ENCODE measurements around the gene TOX4. TPM values are rescaled to one million over a fixed set of nuclear protein-coding genes. Genes with fewer than 3 reads are reported as not detected.

TOX4 gene
- total and polyA plus RNA-seq, 7 experiments from 2014 or later = 70.5 to 116 (median 86.5) TPM

DNA sequence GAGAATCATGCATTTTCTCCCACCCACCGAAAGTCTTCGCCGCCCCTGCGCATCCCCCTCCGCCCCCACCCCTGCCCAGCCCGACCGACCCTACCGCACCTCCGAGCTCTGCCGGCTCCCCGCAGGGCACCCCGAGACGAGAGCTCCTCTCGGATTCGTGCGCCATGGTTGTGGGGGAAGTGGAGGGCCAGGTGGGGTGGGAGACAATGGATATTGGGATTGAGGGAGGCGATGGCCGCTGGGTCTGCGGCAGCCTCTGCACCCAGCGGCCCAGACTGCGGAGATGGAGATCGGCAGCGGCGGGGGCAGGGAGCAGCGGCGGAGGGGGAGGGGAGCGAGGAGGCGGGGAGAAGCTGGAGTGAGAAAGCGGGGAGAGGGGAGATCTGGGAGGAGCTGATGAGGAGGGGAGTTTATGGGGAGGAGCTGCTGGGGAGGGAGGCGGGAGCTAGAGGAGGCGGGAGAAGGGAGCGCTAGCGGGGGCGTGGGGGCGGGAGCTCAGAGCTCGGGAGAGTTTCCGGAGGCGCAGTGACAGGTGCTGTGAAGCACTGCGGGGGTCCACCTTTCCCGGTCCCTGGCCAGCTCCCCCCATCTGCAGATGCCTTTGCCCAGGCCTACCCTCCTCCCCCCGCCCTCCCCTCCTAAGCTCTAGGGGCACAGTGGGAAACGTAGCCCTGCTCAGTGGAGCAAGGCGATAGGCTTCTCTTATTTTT is 49.1 kb downstream of the TOX4 start, which contains the start of gene SALL2:
SALL2 (minus strand) TSS at position 385 of the 710 bp plus-strand sequence; CDS start at position 166, 219 bp downstream.
- H3K4me1 ChIP-seq (ENCODE audit: control insufficient read depth in 2 of 2, insufficient read depth in 2 of 2, low read length in 2 of 2) = peaks cover 5 to 9% of the 10 kb centered on the region in 2 donors
- H3K4me3 ChIP-seq (ENCODE audit: low read length) = peak within 1 kb of the TSS; percentile 67
- intact Hi-C loops (cut with micrococcal nuclease) = loop anchor here (1.0 to 5.0 kb wide), 4 partner anchors 15 to 49 kb away; partner anchors contain the start of genes METTL3 (in 2 of the 2), RAB2B (in 1 of the 2) and TOX4 (in 1 of the 2)
- peaks cover 10 to 27% (median 21%) of the 10 kb centered on the region in 7 donors for H3K4me1 Mint-ChIP-seq
- no peaks in the 10 kb centered on the region for H3K27me3 ChIP-seq (ENCODE audit: control insufficient read depth in 2 of 2, insufficient read depth in 2 of 2, low read length in 2 of 2)
- CTCF ChIA-PET = interaction anchor here (0.7 to 2.0 kb wide), 5 partner anchors 15 to 1569 kb away, joined by 3 to 9 read pairs (median 4); partner anchors contain the start of genes ACIN1, C14orf119 and METTL3
- peaks cover 0 to 1% (median 0%) of the 10 kb centered on the region in 11 donors for H3K9me3 Mint-ChIP-seq
- POLR2A ChIA-PET = interaction anchor here (0.5 to 4.6 kb wide), 11 partner anchors 11 to 1240 kb away, joined by 3 to 42 read pairs (median 4); partner anchors contain the start of genes CHD8, METTL3, OXA1L and RAB2B
- peaks cover 0 to 11% (median 0%) of the 10 kb centered on the region in 5 donors for H3K27me3 Mint-ChIP-seq
- peaks cover 0 to 4% (median 0%) of the 10 kb centered on the region in 3 experiments for H3K36me3 ChIP-seq (ENCODE audit: control insufficient read depth in 2 of 3, insufficient read depth in 3 of 3, low read length in 3 of 3)
- no peaks in the 10 kb centered on the region for H3K9me3 ChIP-seq (ENCODE audit: control insufficient read depth in 2 of 3, low read length in 3 of 3)
- H3K27ac Mint-ChIP-seq = peak within 1 kb of the TSS; percentile 43 to 90 (median 81)
- ATAC-seq = peak; percentile 82
- DNase-seq = peak in 8 of 9 donors; percentile 44 to 80 (median 60)
- H3K4me3 Mint-ChIP-seq = peak within 1 kb of the TSS; percentile 65 to 91 (median 88)
- H3K36me3 Mint-ChIP-seq = no peaks in the 10 kb centered on the region
- H3K27ac ChIP-seq (ENCODE audit: low read depth, low read length) = peak within 1 kb of the TSS; percentile 75

DNA sequence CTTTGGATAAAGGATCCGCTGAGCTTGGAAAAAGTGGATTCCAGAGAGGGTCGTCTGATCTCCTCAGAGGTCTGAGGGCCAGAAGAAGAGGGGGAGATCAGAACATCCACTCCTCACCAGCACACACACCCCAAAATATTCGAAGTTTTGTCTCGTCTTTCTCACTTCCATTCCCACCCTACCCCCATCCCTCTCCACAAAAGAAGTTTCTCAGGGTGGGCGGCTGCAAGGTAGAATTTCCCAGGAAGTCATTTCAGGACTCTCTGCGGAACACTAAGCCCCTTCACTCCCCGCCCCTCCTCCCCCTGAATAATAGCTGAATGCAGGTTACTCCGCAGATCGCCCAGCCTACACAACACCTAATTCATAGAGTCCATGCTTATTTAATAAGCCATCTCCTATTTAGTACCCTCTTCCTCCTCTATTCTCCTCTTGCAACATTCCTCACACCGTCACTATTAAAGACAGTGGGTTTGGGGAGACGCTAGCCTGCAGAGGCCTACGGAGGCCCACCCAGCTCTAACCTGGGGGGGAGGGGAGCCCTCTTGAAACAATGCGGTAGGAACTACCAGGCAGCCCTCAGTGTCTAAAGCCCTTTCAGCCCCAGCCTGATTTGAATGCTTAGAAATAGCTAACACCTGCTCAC is 49.8 kb downstream of the TOX4 start:
- Mint-ChIP-seq H3K36me3 (no peaks in the 10 kb centered on the region), H3K27me3 (peaks cover 0 to 9% (median 0%) of the 10 kb centered on the region in 5 donors), H3K9me3 (peaks cover 0 to 1% (median 0%) of the 10 kb centered on the region in 11 donors), H3K4me3 (peak overlapping the region; percentile 65 to 91 (median 86)), H3K27ac (peak overlapping the region in 8 of 9 donors; percentile 61 to 85 (median 76)), H3K4me1 (peaks cover 10 to 27% (median 21%) of the 10 kb centered on the region in 7 donors)
- H3K4me1 ChIP-seq (ENCODE audit: control insufficient read depth in 2 of 2, insufficient read depth in 2 of 2, low read length in 2 of 2) = peaks cover 5 to 9% of the 10 kb centered on the region in 2 donors
- no peak for ATAC-seq
- H3K4me3 ChIP-seq (ENCODE audit: low read length) = peak overlapping the region; percentile 67
- intact Hi-C loops (cut with micrococcal nuclease) = loop anchor here (1.0 to 5.0 kb wide), 4 partner anchors 15 to 49 kb away; partner anchors contain the start of genes METTL3 (in 2 of the 2), RAB2B (in 1 of the 2) and TOX4 (in 1 of the 2)
- H3K27ac ChIP-seq (ENCODE audit: low read depth, low read length) = peak overlapping the region; percentile 75
- no peaks in the 10 kb centered on the region for H3K27me3 ChIP-seq (ENCODE audit: control insufficient read depth in 2 of 2, insufficient read depth in 2 of 2, low read length in 2 of 2)
- peaks cover 0 to 4% (median 0%) of the 10 kb centered on the region in 3 experiments for H3K36me3 ChIP-seq (ENCODE audit: control insufficient read depth in 2 of 3, insufficient read depth in 3 of 3, low read length in 3 of 3)
- ChIA-PET CTCF (interaction anchor here (0.8 to 2.0 kb wide), 4 partner anchors 16 to 31 kb away, joined by 3 to 9 read pairs (median 5); partner anchors contain the start of gene METTL3), POLR2A (interaction anchor here (0.7 to 4.6 kb wide), 10 partner anchors 12 to 370 kb away, joined by 3 to 42 read pairs (median 4); partner anchors contain the start of genes CHD8, METTL3, RAB2B and TOX4)
- no peaks in the 10 kb centered on the region for H3K9me3 ChIP-seq (ENCODE audit: control insufficient read depth in 2 of 3, low read length in 3 of 3)
- DNase-seq = no peak

DNA sequence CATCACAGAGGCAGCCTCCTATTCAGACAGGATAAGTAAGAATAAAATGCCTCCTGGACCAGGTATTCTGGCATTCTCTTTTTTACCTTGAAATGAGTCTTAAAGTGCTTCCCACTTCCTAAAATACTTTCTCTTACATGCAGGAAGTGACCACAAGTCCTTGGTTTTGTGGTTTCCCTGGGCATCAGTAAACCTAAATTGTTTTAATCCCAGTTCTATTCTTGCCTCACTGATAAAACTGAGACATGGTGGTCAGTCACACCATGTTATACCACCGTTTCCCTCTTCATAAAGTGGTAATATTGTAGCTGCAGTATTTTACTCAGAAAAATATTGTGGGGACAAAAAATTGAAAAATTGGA is 50.3 kb downstream of the TOX4 start:
- H3K9me3 ChIP-seq (ENCODE audit: control insufficient read depth in 2 of 3, low read length in 3 of 3) = no peaks in the 10 kb centered on the region
- Mint-ChIP-seq H3K27me3 (peaks cover 0 to 12% (median 0%) of the 10 kb centered on the region in 5 donors), H3K27ac (peak overlapping the region in 8 of 9 donors; percentile 51 to 85 (median 76)), H3K36me3 (no peaks in the 10 kb centered on the region), H3K9me3 (peaks cover 0 to 1% (median 0%) of the 10 kb centered on the region in 11 donors), H3K4me1 (peaks cover 10 to 27% (median 18%) of the 10 kb centered on the region in 7 donors), H3K4me3 (peak overlapping the region; percentile 65 to 91 (median 86))
- DNase-seq (no peak), ATAC-seq (no peak)
- ChIA-PET CTCF (interaction anchor here (1.2 to 2.0 kb wide), 3 partner anchors 16 to 29 kb away, joined by 4 to 7 read pairs (median 6); partner anchors contain the start of gene METTL3), POLR2A (interaction anchor here (0.5 to 4.6 kb wide), 5 partner anchors 15 to 71 kb away, joined by 3 to 42 read pairs (median 6); partner anchors contain the start of genes CHD8 and METTL3)
- intact Hi-C loops (cut with micrococcal nuclease) = loop anchor here (2.0 to 5.0 kb wide), 2 partner anchors 16 to 50 kb away; partner anchors contain the start of genes METTL3 (in 1 of the 2), RAB2B (in 1 of the 2) and TOX4 (in 1 of the 2)
- H3K36me3 ChIP-seq (ENCODE audit: control insufficient read depth in 2 of 3, insufficient read depth in 3 of 3, low read length in 3 of 3) = peaks cover 0 to 4% (median 0%) of the 10 kb centered on the region in 3 experiments
- no peak overlapping the region for H3K4me3 ChIP-seq (ENCODE audit: low read length)
- H3K27me3 ChIP-seq (ENCODE audit: control insufficient read depth in 2 of 2, insufficient read depth in 2 of 2, low read length in 2 of 2) = no peaks in the 10 kb centered on the region
- H3K27ac ChIP-seq (ENCODE audit: low read depth, low read length) = no peak overlapping the region
- peaks cover 5 to 9% of the 10 kb centered on the region in 2 donors for H3K4me1 ChIP-seq (ENCODE audit: control insufficient read depth in 2 of 2, insufficient read depth in 2 of 2, low read length in 2 of 2)

DNA sequence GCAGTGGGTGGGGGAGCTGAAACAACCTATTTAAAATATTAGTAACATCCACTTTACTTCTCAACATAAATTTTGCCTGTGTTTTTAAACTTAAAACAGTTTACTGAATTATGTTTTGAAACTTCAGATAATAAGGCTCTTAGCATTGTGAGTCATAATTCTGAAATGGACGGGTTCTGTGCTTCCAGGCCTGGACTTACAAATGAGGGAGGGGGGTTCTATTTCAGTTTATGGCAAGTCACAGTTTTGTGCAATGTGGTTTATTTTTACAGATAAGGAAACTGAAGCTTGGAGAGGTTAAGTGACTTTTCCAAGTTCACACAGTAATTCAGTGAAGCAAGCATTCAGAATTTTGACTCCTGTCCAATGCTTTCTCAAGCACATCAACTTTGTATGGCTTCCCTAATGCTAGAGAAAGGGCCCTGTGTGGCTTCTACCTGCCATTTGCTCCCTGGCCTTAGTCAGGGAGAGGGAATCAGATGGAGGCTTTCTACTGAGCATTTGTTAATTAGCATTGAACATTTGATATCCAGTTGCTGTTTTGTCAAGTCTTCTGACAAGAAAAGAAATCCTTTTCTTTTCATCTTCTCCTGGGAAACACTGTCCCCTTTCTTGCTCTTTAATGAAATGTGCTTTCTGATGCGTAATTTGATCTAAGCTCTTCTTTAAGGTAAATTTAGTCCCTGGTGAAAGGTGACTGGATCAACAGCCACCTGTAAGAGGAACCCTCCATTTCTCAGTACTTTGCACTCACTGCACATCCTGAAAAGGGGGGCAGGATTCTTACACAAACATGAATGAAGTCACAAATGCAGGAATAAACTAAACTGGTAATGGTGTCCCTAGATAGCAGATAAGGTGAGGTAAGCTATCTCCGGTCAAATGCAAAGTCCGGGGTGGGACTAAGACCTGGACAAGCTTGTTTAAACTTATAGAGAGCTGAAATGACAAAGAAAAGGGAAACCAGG is 51.7 kb downstream of the TOX4 start:
- intact Hi-C loops (cut with micrococcal nuclease) = loop anchor here in 1 of 2 donors (5.0 kb wide), 1 partner anchor 51 kb away; the partner anchor contains the start of genes RAB2B and TOX4
- POLR2A ChIA-PET = no interaction called here
- H3K4me3 Mint-ChIP-seq = no peak overlapping the region
- no peak overlapping the region for H3K4me3 ChIP-seq (ENCODE audit: low read length)
- peak overlapping the region; percentile 13 for H3K27ac ChIP-seq (ENCODE audit: low read depth, low read length)
- peaks cover 5 to 9% of the 10 kb centered on the region in 2 donors for H3K4me1 ChIP-seq (ENCODE audit: control insufficient read depth in 2 of 2, insufficient read depth in 2 of 2, low read length in 2 of 2)
- DNase-seq (no peak), ATAC-seq (no peak)
- H3K27me3 Mint-ChIP-seq = peaks cover 0 to 18% (median 5%) of the 10 kb centered on the region in 5 donors
- peaks cover 10 to 27% (median 15%) of the 10 kb centered on the region in 7 donors for H3K4me1 Mint-ChIP-seq
- H3K9me3 ChIP-seq (ENCODE audit: control insufficient read depth in 2 of 3, low read length in 3 of 3) = no peaks in the 10 kb centered on the region
- no peaks in the 10 kb centered on the region for H3K27me3 ChIP-seq (ENCODE audit: control insufficient read depth in 2 of 2, insufficient read depth in 2 of 2, low read length in 2 of 2)
- peaks cover 0 to 4% (median 0%) of the 10 kb centered on the region in 3 experiments for H3K36me3 ChIP-seq (ENCODE audit: control insufficient read depth in 2 of 3, insufficient read depth in 3 of 3, low read length in 3 of 3)
- CTCF ChIA-PET = interaction anchor here (1.9 kb wide), 1 partner anchor 30 kb away, joined by 7 read pairs; no protein-coding TSS in a partner anchor
- no peaks in the 10 kb centered on the region for H3K36me3 Mint-ChIP-seq
- peak overlapping the region in 6 of 9 donors; percentile 22 to 69 (median 44) for H3K27ac Mint-ChIP-seq
- peaks cover 0 to 1% (median 0%) of the 10 kb centered on the region in 11 donors for H3K9me3 Mint-ChIP-seq

DNA sequence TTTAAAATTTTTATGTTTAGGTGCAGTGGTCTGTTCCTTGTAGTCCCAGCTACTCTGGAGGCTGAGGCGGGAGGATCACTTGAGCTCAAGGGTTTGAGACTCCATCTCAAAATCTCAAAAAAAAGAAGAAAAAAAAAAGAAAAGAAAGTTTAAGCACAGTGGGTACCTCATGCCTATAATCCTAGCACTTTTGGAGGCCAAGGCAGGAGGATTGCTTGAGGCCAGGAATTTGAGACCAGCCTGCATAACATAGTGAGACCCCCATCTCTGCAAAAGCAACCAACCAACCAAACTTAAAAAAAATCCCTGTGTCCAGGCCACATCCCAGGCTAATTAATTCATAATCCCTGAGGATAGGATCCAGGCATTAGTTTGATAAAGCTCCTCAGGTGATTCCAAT is 52.5 kb downstream of the TOX4 start:
- H3K4me1 Mint-ChIP-seq = peaks cover 10 to 25% (median 15%) of the 10 kb centered on the region in 7 donors
- H3K4me3 Mint-ChIP-seq = no peak overlapping the region

More for the DNA sequence above, 52.5 kb downstream of the TOX4 start:
- peaks cover 0 to 4% (median 0%) of the 10 kb centered on the region in 3 experiments for H3K36me3 ChIP-seq (ENCODE audit: control insufficient read depth in 2 of 3, insufficient read depth in 3 of 3, low read length in 3 of 3)
- DNase-seq (no peak), ATAC-seq (no peak)
- intact Hi-C loops (cut with micrococcal nuclease) = loop anchor here in 1 of 2 donors (5.0 kb wide), 1 partner anchor 52 kb away; the partner anchor contains the start of genes RAB2B and TOX4
- peaks cover 0 to 1% (median 0%) of the 10 kb centered on the region in 11 donors for H3K9me3 Mint-ChIP-seq
- H3K4me1 ChIP-seq (ENCODE audit: control insufficient read depth in 2 of 2, insufficient read depth in 2 of 2, low read length in 2 of 2) = peaks cover 5 to 9% of the 10 kb centered on the region in 2 donors
- no peaks in the 10 kb centered on the region for H3K9me3 ChIP-seq (ENCODE audit: control insufficient read depth in 2 of 3, low read length in 3 of 3)
- no peak overlapping the region for H3K4me3 ChIP-seq (ENCODE audit: low read length)
- H3K27me3 ChIP-seq (ENCODE audit: control insufficient read depth in 2 of 2, insufficient read depth in 2 of 2, low read length in 2 of 2) = no peaks in the 10 kb centered on the region
- H3K27me3 Mint-ChIP-seq = peaks cover 0 to 24% (median 9%) of the 10 kb centered on the region in 5 donors
- ChIA-PET POLR2A (interaction anchor here (1.9 kb wide), 1 partner anchor 19 kb away, joined by 4 read pairs; the partner anchor contains the start of gene METTL3), CTCF (interaction anchor here (0.6 to 1.9 kb wide), 2 partner anchors 31 to 1091 kb away, joined by 3 to 8 read pairs; no protein-coding TSS in a partner anchor)
- no peaks in the 10 kb centered on the region for H3K36me3 Mint-ChIP-seq
- no peak overlapping the region for H3K27ac ChIP-seq (ENCODE audit: low read depth, low read length)
- peak overlapping the region in 1 of 9 donors; percentile 30 for H3K27ac Mint-ChIP-seq

All from naive thymus-derived CD4-positive, alpha-beta T cell (primary cell).